K562 (cell line): ENCODE measurements around the gene FARSA. TPM values are rescaled to one million over a fixed set of nuclear protein-coding genes. Genes with fewer than 3 reads are reported as not detected.

Source experiments
- DPF2 ChIP-seq: fragments of 450-650 bp; IDR thresholded peaks from 2 replicates; pipeline ENCODE4 v1.6.1; 2016
- KDM5B ChIP-seq: fragments of 200-600 bp; sonication (generic); IDR thresholded peaks from 2 replicates; pipeline ENCODE4 v1.6.1; 2012; ENCODE audit warnings: low read depth, mild to moderate bottlenecking, moderate library complexity, low read length, control low read depth, inconsistent platforms; ENCODE audit not compliant: insufficient replicate concordance
- NR4A1 ChIP-seq, 2 experiments: fragments of 250-450 bp in 1 of 2; fragments of 450-650 bp in 1 of 2; sonication (Bioruptor Pico) in 1 of 2; IDR thresholded peaks; 2 replicates each; pipeline versions ENCODE4 v1.4.0 to v1.6.1; 2016 to 2020; ENCODE audit warnings: mild to moderate bottlenecking in 2 of 2, missing compliant biosample characterization in 1 of 2, missing genetic modification characterization in 1 of 2, moderate library complexity in 1 of 2
- ZNF263 ChIP-seq: sonication (generic); formaldehyde crosslinking; IDR thresholded peaks from 2 replicates; pipeline ENCODE4 v1.8.0; 2022; ENCODE audit warnings: mild to moderate bottlenecking, missing genetic modification reagents, borderline replicate concordance
- ZNF41 ChIP-seq: fragments of 250-450 bp; sonication (Bioruptor Pico); conservative IDR thresholded peaks from 2 replicates; pipeline ENCODE4 v1.4.0; 2020; ENCODE audit warnings: mild to moderate bottlenecking
- ZNF592 ChIP-seq: fragments of 450-650 bp; IDR thresholded peaks from 2 replicates; pipeline ENCODE4 v1.6.1; 2017; ENCODE audit warnings: antibody characterized with exemption, mild to moderate bottlenecking
- polyA plus RNA-seq, 8 experiments: library from polyadenylated mRNA; depleted of rRNA in 4 of 8; stranded (reverse) in 5 of 8; unstranded in 3 of 8; fragments of >200 nt; fragmentation: Nextera tagmentation in 2 of 8; fragmentation: Illumina TruSeq in 1 of 8; extraction: Ambion mirVana in 2 of 8; extraction: Trizol in 1 of 8; gene quantifications; 2 replicates each; pipeline versions ENCODE4 v1.2.1 to v1.2.3, GENCODE V29; 2011 to 2014; ENCODE audit warnings: inconsistent platforms in 1 of 8, missing spikeins in 1 of 8
- total RNA-seq, 7 experiments: library from RNA; depleted of rRNA in 6 of 7; stranded (reverse); fragments of >200 nt in 6 of 7; fragmentation: Illumina TruSeq in 2 of 7; extraction: Trizol in 2 of 7; gene quantifications; 2 replicates each; pipeline versions ENCODE4 v1.2.1 to v1.2.3, GENCODE V29; 2011 to 2021; ENCODE audit warnings: low replicate concordance in 1 of 7

FARSA gene
- total and polyA plus RNA-seq, 9 of the 15 experiments (the other 6 are each of a cell fraction or from before 2014, with no cell fraction given): 25.2 to 237 (median 89.6) TPM

GRCh38 chr19:12937093-12937926, 3.8 kb upstream of the FARSA start (continued):
- no peak for TF ChIP-seq KDM5B
- peak; percentile 44; the same call in 1 of the 2 replicates for TF ChIP-seq ZNF263
- TF ChIP-seq NR4A1 (CRISPR knock-in tag; IDR thresholded peaks at IDR 0.05): no peak
- TF ChIP-seq NR4A1 (tag; IDR thresholded peaks at IDR 0.05): no peak
- TF ChIP-seq ZNF592: 0 out of 2 replicates have a peak, but pooled peaks have one; percentile 53
- no peak for TF ChIP-seq ZNF41 (CRISPR knock-in tag)
- no peak; the same call in 1 of the 2 replicates for TF ChIP-seq DPF2
- TF ChIP-seq, all 486 proteins: peak for 23
